ENCODE results near the gene RASGEF1C. TPM values are rescaled to one million over a fixed set of nuclear protein-coding genes. Genes with fewer than 3 reads are reported as not detected.

Gene RASGEF1C
- total and polyA plus RNA-seq, 10 of the 15 experiments (the other 5 are each of a cell fraction or from before 2014, with no cell fraction given): not detected

DNA sequence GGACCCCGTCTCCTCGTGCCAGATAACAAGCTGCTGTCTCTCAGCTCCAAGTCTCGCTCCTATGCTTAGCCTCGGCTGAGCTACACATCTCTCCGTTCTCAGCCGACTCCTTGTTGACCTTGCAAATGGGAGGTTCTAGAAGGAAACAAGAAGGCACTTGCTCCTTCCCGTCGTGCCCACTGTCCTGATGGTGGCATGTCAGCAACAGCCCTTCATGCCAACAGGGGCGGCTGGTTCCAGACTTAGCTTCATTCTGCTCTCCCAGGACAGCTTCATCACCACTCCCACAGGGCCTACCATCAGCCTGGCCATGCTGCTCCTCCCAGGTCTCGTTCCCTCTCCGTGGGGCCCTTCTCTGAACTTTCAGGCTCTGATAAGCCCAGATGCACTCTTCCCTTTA, 13.0 kb upstream of the RASGEF1C start (continued):
- TF ChIP-seq USF2 (IDR thresholded peaks at IDR 0.05; ENCODE audit: borderline replicate concordance, low read depth, low read length) (no peak), TCF3 (IDR thresholded peaks at IDR 0.05; ENCODE audit: borderline replicate concordance, insufficient read depth, low read depth, low read length) (no peak), ESRRA (IDR thresholded peaks at IDR 0.05; ENCODE audit: low read length) (no peak), MYC (IDR thresholded peaks at IDR 0.05; ENCODE audit: insufficient read depth, insufficient read length, insufficient replicate concordance, low read length, severe bottlenecking) (no peak)

DNA sequence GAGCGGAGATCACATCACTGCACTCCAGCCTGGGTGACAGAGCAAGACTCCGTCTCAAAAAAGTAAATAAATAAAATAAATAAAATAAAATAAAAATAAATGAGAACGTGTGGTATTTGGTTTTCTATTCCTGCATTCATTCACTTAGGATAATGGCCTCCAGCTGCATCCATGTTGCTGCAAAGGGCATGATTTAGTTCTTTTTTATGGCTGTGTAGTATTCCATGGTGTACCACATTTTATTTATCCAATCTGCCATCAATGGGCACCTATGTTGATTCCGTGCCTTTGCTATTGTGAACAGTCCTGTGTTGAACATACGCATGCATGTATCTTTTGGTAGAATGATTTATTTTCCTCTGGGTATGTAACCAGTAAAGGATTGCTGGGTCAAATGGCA, 8.8 kb upstream of the RASGEF1C start:
- BruUV-seq (replicated peaks): no TSS peak
- H3K36me3 ChIP-seq (ENCODE audit: control insufficient read depth in 2 of 2, insufficient read depth in 2 of 2, low read length in 1 of 2): no peaks in the 10 kb centered on the region
- intact Hi-C loops (cut with micrococcal nuclease; ENCODE audit: unreplicated experiment): no loop called here
- no peaks in the 10 kb centered on the region for H3K4me1 ChIP-seq (ENCODE audit: control insufficient read depth, insufficient read depth, low read length)
- no peaks in the 10 kb centered on the region for H4K20me1 ChIP-seq (ENCODE audit: control insufficient read depth, insufficient read depth)
- ChIA-PET SMC1A (ENCODE audit: uncharacterized antibody, unreplicated experiment) (no interaction called here), POLR2A (no interaction called here), RAD21 (ENCODE audit: unreplicated experiment) (no interaction called here), CTCF (no interaction called here)
- ATAC-seq (no peak), FAIRE-seq (no peak), DNase-seq (ENCODE audit: low read depth, low spot score) (no peak)
- H3K27me3 ChIP-seq (replicated peaks in 1 of 2; ENCODE audit: control insufficient read depth in 2 of 2, insufficient read depth in 2 of 2, low read length in 1 of 2): no peaks in the 10 kb centered on the region
- H3K79me2 ChIP-seq (ENCODE audit: control insufficient read depth, insufficient read depth, low read length): no peaks in the 10 kb centered on the region
- no peak overlapping the region for H3K27ac ChIP-seq (ENCODE audit: control insufficient read depth, insufficient read depth)
- TF ChIP-seq SKIL (IDR thresholded peaks at IDR 0.05; ENCODE audit: low read depth, poor library complexity, severe bottlenecking): no peak
- no peak for TF ChIP-seq POU2F2 (IDR thresholded peaks at IDR 0.05; ENCODE audit: borderline replicate concordance, low read depth, low read length)
- TF ChIP-seq BCLAF1 (IDR thresholded peaks at IDR 0.05): no peak
- no peak for TF ChIP-seq PAX5 (IDR thresholded peaks at IDR 0.05; ENCODE audit: borderline replicate concordance, low read depth, low read length)
- no peak for TF ChIP-seq TCF7 (IDR thresholded peaks at IDR 0.05; ENCODE audit: borderline replicate concordance)
- TF ChIP-seq ELK1 (IDR thresholded peaks at IDR 0.05; ENCODE audit: low read depth, low read length): no peak
- TF ChIP-seq ZNF24 (IDR thresholded peaks at IDR 0.05): no peak
- TF ChIP-seq SPI1 (IDR thresholded peaks at IDR 0.05; ENCODE audit: borderline replicate concordance, insufficient read depth, low read depth, low read length): no peak
- no peak overlapping the region for H2AFZ ChIP-seq (ENCODE audit: control insufficient read depth, low read depth, low read length)
- no peak overlapping the region for H3K9ac ChIP-seq (ENCODE audit: control insufficient read depth, insufficient read depth, low read length)
- no peak overlapping the region for H3K4me3 ChIP-seq
- in situ Hi-C loops (cut with MboI): no loop called here
- H3K4me2 ChIP-seq (ENCODE audit: control insufficient read depth, insufficient read depth): no peak overlapping the region
- 68% methylated on average over 5 of the region's 5 CpGs for WGBS (ENCODE audit: insufficient coverage, insufficient replicate concordance, low lambda C conversion rate, missing lambda C conversion rate)
- H3K9me3 ChIP-seq (replicated peaks; ENCODE audit: control insufficient read depth, insufficient read depth, low read length): no peaks in the 10 kb centered on the region; the same call in 2 of the 3 replicates

Measured in GM12878 (cell line).